Central memory CD8-positive, alpha-beta T cell (primary cell): ENCODE results near the gene ZC2HC1B.

Source experiments
- ATAC-seq: fragments of 150-1000 bp; cut with Tn5 transposase; replicated peaks from 2 replicates; pipeline ENCODE4 v1.10.0; 2022; ENCODE audit warnings: mild to moderate bottlenecking, moderate FRiP score, moderate number of reproducible peaks; ENCODE audit not compliant: poor library complexity, severe bottlenecking; ENCODE audit errors: extremely low read depth
- DNase-seq, 2 donors: peaks; one replicate each; pipeline ENCODE4 v3.0.0; 2021; ENCODE audit warnings: low spot score in 2 of 2
- H3K27ac Mint-ChIP-seq: one replicate; pipeline ENCODE4 v1.8.0; 2022; ENCODE audit warnings: low read depth, mild to moderate bottlenecking, moderate library complexity, mixed read lengths
- H3K27me3 Mint-ChIP-seq: one replicate; pipeline ENCODE4 v1.8.0; 2022; ENCODE audit warnings: mixed read lengths
- H3K36me3 Mint-ChIP-seq: one replicate; pipeline ENCODE4 v1.8.0; 2022; ENCODE audit warnings: mild to moderate bottlenecking, moderate library complexity, mixed read lengths; ENCODE audit not compliant: insufficient read depth
- H3K4me1 Mint-ChIP-seq: one replicate; pipeline ENCODE4 v1.8.0; 2022; ENCODE audit warnings: mixed read lengths
- H3K4me3 Mint-ChIP-seq: one replicate; pipeline ENCODE4 v1.8.0; 2022; ENCODE audit warnings: mild to moderate bottlenecking, moderate library complexity, mixed read lengths
- H3K9me3 Mint-ChIP-seq: one replicate; pipeline ENCODE4 v1.8.0; 2022; ENCODE audit warnings: mixed read lengths

The ZC2HC1B gene

DNA sequence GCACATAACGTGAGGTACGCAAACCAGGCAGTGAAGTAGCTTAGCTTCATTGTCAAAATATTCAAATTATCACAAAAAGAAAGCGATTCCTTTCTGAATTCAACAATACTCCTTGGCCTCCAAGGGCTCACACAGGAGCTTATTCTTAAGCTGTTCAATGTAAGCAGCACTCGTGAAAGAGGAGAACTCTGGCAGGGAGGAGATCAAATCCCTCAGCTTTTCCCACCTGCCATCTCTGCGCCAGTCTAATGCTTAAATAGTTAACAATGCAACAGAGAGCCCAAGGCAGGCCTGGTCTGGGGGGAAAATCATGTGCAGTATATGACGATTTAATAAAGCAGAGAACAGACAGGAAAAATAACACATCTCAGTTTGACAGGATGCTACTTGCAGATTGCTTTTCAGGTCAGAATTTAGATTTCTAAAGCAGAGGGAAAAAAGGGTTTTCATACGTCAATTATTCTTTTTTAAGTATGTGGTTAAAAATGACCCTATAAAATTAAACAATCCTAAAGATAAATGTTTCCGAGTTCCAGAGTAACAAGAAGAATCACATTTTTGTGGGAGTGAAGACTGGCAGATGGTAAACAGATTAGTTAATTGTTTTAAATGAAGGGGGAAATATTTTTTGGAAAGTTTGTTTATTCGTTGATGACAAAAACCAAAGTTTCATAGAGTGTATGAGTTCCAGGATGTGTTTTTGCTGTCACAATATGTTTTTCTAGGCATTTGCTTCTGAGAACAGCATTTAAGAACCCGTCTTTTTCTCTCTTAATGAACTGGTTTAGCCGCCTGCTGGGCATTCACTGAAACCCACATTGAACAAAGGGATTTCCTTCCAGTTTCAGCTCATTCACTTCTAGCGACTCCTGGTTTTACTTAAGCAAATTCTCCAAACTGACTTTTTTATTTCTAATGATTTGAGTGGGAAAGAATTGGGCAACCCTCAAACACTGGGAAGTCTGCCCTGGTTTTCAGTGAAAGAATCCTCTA is 97.9 kb downstream of the ZC2HC1B start:
- Mint-ChIP-seq H3K9me3 (no peaks in the 10 kb centered on the region), H3K4me1 (no peaks in the 10 kb centered on the region), H3K4me3 (no peak overlapping the region), H3K27ac (no peak overlapping the region), H3K27me3 (no peaks in the 10 kb centered on the region), H3K36me3 (no peaks in the 10 kb centered on the region)
- DNase-seq = no peak
- no peak for ATAC-seq

DNA sequence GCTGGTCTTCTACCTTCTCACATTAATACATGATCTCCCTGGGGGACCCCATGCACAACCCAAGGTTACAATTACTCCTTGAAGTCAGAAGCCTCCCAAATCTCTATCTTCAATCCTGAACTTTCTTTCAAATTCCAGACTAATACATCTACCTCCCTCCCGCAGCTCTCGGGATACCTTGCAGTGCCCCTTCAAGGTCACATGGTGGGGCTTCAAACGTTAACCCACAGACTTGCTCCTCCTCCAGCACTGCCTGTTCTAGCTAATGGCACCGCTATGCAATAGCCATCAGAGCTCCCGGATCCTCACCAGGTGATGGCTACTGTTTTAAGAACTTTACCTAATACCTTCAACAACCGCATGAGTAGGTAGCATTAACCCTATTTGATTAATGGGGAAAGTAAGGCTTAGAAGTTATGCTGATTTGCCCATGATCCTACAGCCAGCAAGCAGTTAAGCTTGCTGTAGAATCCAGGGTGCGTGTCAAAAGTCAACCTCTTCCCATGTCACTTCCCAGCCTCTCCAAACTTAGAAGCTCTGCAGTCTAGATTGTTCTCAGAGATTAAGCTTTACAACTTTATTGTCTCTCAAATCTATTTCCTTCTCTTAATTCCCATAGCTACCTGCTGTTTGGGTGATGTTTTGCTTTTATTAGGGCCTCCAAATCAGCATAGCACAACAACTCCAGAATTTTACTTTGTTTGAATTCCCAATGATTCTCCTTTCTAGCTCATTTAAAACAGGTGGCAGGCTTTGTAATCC is 99.1 kb downstream of the ZC2HC1B start:
- H3K4me1 Mint-ChIP-seq = no peaks in the 10 kb centered on the region
- H3K36me3 Mint-ChIP-seq = no peaks in the 10 kb centered on the region
- no peak overlapping the region for H3K4me3 Mint-ChIP-seq
- no peak overlapping the region for H3K27ac Mint-ChIP-seq
- no peaks in the 10 kb centered on the region for H3K9me3 Mint-ChIP-seq
- ATAC-seq (no peak), DNase-seq (no peak)
- H3K27me3 Mint-ChIP-seq = no peaks in the 10 kb centered on the region

- Mint-ChIP-seq H3K4me1 (no peaks in the 10 kb centered on the region), H3K27me3 (no peaks in the 10 kb centered on the region), H3K4me3 (no peak overlapping the region), H3K36me3 (no peaks in the 10 kb centered on the region), H3K27ac (no peak overlapping the region), H3K9me3 (no peaks in the 10 kb centered on the region)
- ATAC-seq (no peak), DNase-seq (no peak)
Observed at GRCh38 chr6:143964674-143965081, 100.4 kb downstream of the ZC2HC1B start.

- DNase-seq (no peak), ATAC-seq (no peak)
- Mint-ChIP-seq H3K4me3 (no peak overlapping the region), H3K27ac (no peak overlapping the region), H3K36me3 (no peaks in the 10 kb centered on the region), H3K27me3 (no peaks in the 10 kb centered on the region), H3K9me3 (no peaks in the 10 kb centered on the region), H3K4me1 (no peaks in the 10 kb centered on the region)
Observed at GRCh38 chr6:143965503-143966171, 101.4 kb downstream of the ZC2HC1B start.

GRCh38 chr6:143966312-143966711 is 102.0 kb downstream of the ZC2HC1B start:
- no peak for ATAC-seq
- Mint-ChIP-seq H3K36me3 (no peaks in the 10 kb centered on the region), H3K9me3 (no peaks in the 10 kb centered on the region), H3K27ac (no peak overlapping the region), H3K27me3 (no peaks in the 10 kb centered on the region), H3K4me1 (no peaks in the 10 kb centered on the region), H3K4me3 (no peak overlapping the region)
- no peak for DNase-seq

- Mint-ChIP-seq H3K27me3 (no peaks in the 10 kb centered on the region), H3K4me3 (no peak overlapping the region), H3K9me3 (no peaks in the 10 kb centered on the region), H3K36me3 (no peaks in the 10 kb centered on the region), H3K27ac (no peak overlapping the region), H3K4me1 (no peaks in the 10 kb centered on the region)
- ATAC-seq (no peak), DNase-seq (no peak)
Observed at GRCh38 chr6:143967706-143968376, 103.6 kb downstream of the ZC2HC1B start.

GRCh38 chr6:143969077-143969476 is 104.8 kb downstream of the ZC2HC1B start:
- no peak overlapping the region for H3K4me3 Mint-ChIP-seq
- DNase-seq = no peak
- H3K4me1 Mint-ChIP-seq = no peaks in the 10 kb centered on the region
- no peaks in the 10 kb centered on the region for H3K27me3 Mint-ChIP-seq
- H3K27ac Mint-ChIP-seq = no peak overlapping the region
- ATAC-seq = no peak
- H3K9me3 Mint-ChIP-seq = no peaks in the 10 kb centered on the region
- H3K36me3 Mint-ChIP-seq = no peaks in the 10 kb centered on the region

- ATAC-seq = no peak
- H3K36me3 Mint-ChIP-seq = no peaks in the 10 kb centered on the region
- H3K27ac Mint-ChIP-seq = no peak overlapping the region
- no peak overlapping the region for H3K4me3 Mint-ChIP-seq
- H3K27me3 Mint-ChIP-seq = no peaks in the 10 kb centered on the region
- H3K9me3 Mint-ChIP-seq = no peaks in the 10 kb centered on the region
- no peaks in the 10 kb centered on the region for H3K4me1 Mint-ChIP-seq
- no peak for DNase-seq
Observed at GRCh38 chr6:143970456-143971218, 106.4 kb downstream of the ZC2HC1B start.

DNA sequence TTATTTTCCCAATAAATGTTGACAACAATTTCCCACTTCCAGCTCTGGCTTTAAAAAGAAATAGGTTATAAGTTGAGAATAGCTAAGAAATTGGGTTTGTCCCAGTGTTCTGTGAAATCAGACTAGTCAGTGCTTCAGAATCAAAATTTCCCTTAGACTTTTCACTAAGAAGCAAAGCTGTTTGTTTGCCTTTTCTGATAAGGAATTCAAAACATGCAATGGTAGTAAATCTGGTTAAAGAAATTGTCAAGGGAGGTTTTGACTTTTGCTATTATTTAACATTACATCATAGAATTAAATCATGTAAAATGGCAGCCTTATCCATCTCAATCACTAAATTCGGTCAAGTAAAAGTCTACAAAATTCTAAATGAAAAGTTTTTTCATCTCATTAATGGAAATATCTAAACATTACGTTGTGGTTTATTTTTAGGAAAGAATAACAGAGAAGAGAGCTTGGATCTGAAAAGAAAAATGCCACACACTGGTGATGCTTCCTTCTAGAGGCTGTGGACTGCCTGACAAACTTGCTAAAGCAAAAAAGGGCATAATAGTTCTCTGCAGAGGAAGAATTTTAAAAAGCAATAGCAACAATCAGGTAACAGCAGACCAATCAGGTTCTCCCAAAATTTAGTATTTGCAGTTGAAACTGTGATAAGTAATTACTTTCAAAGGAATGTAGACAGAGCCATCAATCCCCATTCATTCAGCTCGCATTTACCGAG is 107.4 kb downstream of the ZC2HC1B start:
- ATAC-seq (no peak), DNase-seq (no peak)
- H3K4me1 Mint-ChIP-seq = no peaks in the 10 kb centered on the region
- no peaks in the 10 kb centered on the region for H3K36me3 Mint-ChIP-seq
- no peak overlapping the region for H3K27ac Mint-ChIP-seq
- H3K27me3 Mint-ChIP-seq = no peaks in the 10 kb centered on the region
- no peaks in the 10 kb centered on the region for H3K9me3 Mint-ChIP-seq
- H3K4me3 Mint-ChIP-seq = no peak overlapping the region

DNA sequence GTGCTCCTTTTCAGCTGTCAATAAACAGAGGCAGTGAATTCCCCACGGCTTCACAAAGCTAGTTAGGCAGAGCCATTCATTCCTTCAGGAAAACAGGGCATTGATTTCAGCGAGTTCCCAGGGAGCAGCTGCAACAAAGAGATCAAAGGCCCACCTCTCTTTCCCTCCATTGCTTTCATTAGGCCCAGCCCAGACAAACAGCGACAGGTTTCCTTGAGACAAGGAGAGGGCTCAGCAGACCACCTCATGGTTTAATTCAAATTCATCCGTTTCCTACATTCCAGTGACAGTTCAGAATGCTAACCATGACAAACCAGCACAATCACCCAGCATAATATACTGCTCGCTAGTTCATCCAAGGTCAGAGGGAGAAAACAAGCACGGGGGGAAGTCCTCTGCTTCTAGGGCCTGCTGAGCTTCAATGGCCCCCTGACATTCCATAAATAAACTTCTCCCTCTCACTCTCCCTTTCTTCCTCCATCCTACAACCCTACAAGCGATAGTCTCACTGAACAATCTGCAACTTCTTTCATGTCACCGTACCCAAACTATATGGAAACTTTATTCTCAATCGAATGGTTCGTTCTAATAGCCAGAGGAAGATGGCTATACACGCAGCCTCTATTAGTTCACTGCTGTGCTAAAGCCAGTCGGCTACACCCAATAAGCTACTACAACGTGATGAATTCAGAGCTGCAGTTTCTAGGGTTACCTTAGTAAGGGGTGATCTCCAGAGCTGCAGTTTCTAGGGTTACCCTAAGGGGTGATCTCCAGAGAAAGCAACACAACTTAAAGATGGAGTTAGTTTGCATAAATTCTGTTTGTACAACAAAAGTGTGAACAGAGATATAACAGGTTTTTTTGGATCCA is 109.1 kb downstream of the ZC2HC1B start:
- H3K4me3 Mint-ChIP-seq = no peak overlapping the region
- H3K27ac Mint-ChIP-seq = no peak overlapping the region
- no peaks in the 10 kb centered on the region for H3K4me1 Mint-ChIP-seq
- ATAC-seq = no peak
- no peaks in the 10 kb centered on the region for H3K36me3 Mint-ChIP-seq
- DNase-seq = no peak
- no peaks in the 10 kb centered on the region for H3K9me3 Mint-ChIP-seq
- H3K27me3 Mint-ChIP-seq = no peaks in the 10 kb centered on the region

GRCh38 chr6:143974089-143974488 is 109.8 kb downstream of the ZC2HC1B start:
- no peak overlapping the region for H3K4me3 Mint-ChIP-seq
- H3K27me3 Mint-ChIP-seq = no peaks in the 10 kb centered on the region
- H3K36me3 Mint-ChIP-seq = no peaks in the 10 kb centered on the region
- no peaks in the 10 kb centered on the region for H3K4me1 Mint-ChIP-seq
- no peak overlapping the region for H3K27ac Mint-ChIP-seq
- DNase-seq (no peak), ATAC-seq (no peak)
- no peaks in the 10 kb centered on the region for H3K9me3 Mint-ChIP-seq
